Ureter (tissue), 1 donor: ENCODE data around the gene PACS2. TPM values are rescaled to one million over a fixed set of nuclear protein-coding genes. Genes with fewer than 3 reads are reported as not detected.
A peak's percentile ranks its signal among the peaks of the same experiment; 100 is the strongest.
"Not testable (repeated sequence)": the region's sequence is repeated elsewhere in the genome, so short reads cannot be mapped to it uniquely, and the experiment has no call there.

Source experiments
- DNase-seq: peaks from one replicate; pipeline ENCODE4 v3.0.0-alpha.2; 2020; ENCODE audit warnings: low spot score
- total RNA-seq: library from RNA; stranded (reverse); gene quantifications from one replicate; pipeline ENCODE4 v1.2.4, GENCODE V29; 2023
- donor health status: DM: yes; HTN: yes; CAD: no.

PACS2 gene
- total RNA-seq, 1 donor from 2014 or later: 101 TPM

DNA sequence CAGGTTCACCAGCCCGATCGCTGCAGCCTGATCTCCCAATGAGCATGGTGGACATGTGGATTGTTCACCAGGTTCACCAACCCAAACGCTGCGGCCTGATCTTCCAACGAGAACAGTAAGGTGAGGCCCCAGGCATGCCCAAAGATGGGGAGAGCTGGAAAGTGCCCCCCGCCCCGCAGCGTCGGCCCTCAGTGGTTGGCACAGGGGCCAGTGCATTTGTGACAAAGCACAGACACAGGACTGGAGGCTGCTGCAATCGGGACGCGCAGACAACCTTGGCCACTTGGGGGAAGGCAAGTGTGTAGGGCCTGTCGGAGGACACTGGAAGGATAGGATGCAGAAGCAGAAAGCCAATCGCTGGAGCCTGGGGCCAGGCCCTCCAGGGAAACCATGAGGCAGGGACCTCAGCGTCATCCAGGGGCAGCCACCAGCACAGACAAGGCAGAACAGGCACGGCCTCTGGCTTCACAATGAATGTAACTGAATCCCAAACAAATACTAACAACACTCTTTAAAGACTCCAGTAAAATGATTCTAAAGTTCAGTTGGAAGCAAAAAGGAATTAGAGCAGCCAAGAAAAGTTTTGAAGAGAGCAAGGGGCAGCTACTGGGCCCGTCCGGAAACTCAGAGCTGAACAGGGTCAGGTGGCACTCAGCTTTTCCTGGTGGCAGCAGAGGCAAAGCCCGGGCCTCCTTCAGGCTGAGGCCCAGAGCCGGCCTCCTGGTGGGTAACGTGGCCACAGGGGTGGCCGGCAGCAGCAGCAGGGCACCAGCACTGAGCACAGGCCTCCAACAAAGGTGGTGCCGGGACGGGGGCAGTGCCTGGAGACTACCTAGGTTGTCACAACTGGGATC is 27.1 kb upstream of the PACS2 start:
- no peak for DNase-seq

DNA sequence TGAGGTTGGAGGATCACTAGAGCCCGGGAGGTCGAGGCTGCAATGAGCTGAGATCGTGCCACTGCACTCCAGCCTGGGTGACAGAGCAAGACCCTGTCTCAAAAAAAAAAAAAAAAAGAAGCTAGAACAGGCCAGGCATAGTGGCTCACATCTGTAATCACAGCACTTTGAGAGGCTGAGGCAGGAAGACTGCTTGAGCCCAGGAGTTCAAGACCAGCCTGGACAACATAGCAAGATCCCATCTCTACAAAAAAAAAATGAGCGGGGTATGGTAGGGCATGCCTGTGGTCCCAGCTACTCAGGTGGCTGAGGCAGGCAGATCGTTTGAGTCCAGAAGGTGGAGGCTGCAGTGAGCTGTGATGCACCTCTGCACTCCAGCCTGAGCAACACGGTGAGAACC is 25.6 kb upstream of the PACS2 start:
- DNase-seq: not testable (repeated sequence)

DNA sequence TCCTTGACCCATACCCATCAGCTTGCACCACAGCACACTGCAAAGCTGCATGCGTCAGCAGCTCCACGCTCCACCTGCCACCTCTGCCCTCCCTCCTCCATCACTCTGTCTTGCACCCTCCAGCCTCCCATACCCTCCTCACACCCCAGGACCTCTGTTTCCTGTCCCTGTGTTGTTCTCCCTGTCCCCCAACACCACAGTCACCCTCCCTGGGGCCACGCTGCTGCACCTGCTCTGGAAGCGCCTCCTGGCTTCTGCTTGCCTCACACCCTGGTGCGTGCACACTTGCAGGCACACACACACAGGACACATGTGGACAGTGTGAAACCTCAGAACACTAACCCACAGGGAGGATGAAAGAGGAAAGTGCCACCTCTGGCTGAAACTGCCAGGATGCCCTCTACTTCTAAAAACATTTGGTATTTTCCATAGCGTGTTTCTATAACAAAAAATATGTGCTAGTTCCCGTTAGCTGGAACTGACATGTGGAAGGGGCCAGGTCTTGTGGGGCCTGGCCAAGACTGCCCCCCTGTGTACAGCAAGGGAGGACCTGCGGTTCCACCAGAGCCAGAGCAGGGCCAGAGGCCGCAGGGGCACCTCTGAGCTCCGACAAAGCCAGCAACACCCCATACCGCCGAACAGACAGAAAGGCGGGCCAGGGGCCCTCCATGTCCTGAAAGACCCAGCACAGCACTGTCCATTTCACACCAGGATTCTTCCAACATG is 23.8 kb upstream of the PACS2 start:
- no peak for DNase-seq

DNA sequence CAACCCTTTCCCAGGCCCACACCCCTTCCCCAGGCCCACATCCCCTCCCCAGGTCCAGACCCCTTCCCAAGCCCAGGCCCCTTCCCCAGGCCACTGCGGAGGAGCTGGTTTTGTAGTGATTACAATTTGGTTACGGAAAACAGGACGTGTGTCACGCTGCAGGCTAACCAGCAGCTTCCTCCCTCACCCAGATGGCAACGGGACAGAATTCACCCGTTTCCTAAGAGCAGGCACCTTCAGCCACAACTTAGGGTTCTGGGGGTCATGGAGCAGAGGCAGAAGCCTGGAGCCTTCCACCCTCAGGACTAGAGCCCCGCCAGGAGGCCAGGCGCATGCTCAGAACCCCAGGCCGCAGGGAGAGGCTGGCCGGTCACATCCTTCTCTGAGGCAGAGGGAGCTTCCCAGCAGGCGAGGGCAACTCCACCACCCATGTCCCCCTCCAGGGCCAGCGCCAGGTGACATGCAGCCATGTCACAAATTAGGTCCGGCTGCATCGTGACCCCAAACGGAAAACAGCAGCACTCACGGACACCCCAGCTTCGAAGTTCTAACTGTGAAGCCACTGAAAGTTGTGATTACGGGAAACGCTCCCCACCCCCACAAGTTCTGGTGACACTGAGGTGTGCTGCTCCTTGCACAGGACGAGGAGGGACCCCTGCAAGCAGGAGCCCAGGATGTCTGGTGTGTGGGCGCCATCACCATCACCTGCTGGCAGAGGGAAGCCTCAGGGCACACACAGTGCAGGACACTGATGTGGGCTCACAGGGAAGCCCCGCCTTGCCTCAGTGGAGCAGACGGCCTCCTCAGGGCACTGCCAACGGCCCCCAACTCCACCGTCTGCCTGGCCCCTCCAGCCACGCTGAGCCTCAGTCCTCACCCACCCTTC is 21.5 kb upstream of the PACS2 start:
- DNase-seq: no peak

DNA sequence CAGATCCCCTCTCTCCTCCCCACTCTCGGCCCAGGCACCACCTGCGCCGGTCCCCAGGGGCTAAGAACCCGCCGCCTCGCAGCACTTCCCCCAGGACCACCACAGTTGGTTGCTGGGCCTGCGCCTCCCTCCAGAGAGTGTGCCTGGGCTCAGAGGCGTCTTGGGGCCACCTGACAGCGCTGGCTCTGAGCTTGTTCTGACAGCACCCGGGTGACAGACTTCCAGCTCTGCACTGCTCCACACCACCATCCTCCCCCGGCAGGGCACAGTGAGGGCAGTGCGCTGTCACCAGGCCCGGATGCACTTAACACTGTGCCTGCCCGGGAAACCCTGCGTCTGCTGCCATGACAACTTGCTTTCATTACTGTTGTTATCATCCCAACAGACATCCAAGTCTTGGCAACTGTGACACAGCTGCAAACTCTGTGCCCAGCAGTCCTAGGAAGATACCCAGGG is 20.4 kb upstream of the PACS2 start:
- no peak for DNase-seq

DNA sequence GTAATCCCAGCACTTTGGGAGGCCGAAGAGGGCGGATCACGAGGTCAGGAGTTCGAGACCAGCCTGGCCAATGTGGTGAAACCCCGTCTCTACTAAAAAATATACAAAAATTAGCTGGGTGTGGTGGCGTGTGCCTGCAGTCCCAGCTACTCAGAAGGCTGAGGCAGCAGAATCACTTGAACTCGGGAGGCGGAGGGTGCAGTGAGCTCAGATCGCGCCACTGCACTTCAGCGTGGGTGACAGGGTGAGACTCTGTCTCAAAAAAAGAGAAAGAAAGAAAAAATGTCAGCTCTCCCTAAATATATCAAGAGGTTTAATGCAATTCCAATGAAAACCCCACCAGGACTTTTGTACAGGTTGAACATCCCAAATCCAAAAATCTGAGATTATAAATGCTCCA is 17.2 kb upstream of the PACS2 start:
- not testable (repeated sequence) for DNase-seq

DNA sequence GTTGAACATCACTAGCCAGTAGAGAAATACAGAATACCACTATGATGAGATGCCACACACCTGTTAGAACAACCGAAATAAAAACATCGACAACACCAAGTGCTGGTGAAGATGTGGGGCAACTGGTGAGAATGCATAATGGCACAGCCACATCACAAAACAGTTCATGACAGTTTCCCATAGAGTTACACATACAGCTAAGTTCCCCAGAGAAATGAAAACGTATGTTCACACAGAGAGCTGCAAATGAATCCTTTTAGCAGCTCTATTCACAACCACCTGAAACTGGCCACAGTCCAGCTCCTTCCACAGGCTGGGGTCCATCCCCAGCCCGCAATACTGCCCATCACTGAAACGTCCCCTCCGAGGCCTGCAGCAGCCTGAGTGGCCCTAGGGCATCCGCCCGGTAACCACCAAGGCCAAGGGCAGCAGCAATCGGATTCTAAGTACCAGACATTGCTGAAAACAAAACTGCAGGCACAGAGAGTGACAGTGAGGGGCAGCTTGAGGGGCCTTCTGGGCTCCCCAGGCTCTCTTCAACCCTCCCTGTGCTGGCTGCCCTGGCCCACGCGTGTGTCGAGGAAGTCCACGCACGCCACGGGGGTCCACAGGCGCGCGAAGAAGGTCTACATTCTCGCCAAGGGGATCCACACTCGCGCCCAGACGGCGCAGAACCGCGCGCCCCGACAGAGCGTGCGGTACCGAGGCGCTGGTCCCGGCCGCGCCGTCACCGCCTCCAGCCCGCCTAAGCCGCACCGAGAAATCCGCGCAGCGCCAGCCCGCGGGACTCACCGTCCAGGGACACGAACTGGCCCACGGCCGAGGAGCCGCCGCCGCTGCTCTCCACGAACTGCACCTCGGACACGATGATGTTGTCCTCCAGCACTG is 14.7 kb upstream of the PACS2 start:
- no peak for DNase-seq

DNA sequence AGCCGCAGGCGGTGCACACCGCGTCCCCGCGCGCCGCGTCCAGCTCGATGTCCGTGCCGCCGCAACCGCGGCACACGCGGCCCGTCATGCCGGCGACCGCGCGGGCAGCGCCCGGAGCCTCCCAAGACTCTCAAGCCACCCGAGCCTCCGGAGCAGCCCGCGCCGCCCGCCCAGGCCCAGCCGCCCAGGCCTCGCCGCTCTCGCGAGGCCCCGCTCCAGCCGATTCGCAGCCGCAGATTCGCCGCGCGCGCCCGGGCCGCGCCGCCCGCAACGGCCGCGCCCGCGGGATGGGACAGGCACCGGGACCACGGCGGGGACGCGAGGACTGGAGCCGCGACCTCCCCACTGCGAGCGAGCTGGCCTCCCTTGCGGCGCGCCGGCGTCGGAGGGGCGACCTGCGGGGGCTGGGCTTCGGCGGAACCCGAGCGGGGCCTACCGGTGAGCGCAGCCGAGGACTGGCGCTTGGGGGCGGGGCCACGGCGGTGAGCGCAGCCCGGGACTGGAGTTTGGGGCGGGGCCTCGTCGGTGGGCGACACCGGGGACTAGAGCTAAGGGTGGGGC is 13.9 kb upstream of the PACS2 start, which contains the start of gene BRF1:
Gene BRF1 (minus strand): TSS at position 460 of the 561 bp plus-strand sequence. CDS start 372 bp downstream, at position 88.
- peak; percentile 94 for DNase-seq

DNA sequence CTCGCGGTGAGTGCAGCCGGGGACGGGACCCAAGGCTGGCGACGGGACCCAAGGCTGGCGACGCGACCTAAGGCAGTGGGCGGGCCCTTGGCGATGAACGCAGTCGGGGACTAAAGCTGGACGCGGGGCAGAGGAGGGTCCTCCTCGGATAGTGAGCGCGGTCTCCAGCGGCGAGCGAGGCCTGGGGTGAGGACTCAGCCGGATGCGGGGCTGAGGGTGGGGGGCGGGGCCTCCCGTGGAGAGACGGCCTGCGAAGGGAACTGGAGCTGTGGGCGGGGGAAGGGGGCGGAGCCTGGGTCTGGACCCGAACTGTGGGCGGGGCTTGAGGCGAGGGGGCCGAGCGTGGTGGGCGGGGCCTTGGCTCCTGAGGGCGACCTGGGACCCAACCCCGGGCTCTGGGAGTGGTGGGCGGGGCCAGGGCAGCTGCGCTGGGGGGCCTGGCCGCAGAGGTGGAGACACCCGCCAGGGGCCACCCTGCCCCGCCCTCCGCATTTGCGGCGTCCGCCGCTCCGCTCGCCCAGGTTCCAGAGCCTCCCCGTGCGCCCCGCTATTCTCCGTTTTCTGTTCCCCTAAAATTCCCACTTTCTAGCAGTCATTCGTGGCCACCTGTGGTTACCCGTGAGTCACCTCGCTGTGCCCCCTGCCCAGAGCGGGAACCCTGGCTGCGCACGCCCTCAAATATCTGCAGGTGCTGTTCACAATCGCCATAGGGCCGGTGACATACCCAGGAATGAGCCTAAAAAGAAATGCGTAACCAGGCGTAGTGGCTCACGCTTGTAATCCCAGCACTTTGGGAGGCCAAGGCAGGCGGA is 13.2 kb upstream of the PACS2 start:
- DNase-seq: peak; percentile 97

DNA sequence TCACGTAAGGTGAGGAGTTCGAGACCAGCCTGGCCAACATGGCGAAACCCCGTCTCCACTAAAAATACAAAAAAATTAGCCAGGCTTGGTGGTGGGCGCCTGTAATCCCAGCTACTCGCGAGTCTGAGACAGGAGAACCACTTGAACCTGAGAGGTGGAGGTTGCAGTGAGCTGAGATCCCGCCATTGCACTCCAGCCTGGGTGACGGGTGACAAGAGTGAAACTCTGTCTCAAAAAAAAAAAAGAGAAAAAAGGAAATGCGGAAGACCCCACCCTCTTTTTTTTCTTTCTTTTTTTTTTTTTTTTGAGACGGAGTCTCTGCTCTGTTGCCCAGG is 12.7 kb upstream of the PACS2 start:
- not testable (repeated sequence) for DNase-seq

DNA sequence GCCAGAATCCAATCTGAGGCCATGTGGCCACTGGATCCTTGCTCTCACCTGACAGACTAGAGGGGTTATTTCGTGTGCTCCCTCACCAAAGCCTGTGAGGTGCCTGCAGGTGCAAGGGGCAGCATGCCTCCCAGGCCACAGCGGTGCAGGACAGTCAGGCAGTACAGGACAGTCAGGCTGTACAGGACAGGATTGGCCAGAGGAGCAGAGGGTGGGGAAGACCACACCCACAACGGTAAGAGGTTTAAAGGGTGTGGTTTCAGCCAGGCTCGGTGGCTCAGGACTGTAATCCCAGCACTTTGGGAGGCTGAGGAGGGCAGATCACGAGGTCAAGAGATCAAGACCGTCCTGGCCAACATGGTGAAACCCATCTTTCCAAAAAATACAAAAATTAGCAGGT is 10.6 kb upstream of the PACS2 start:
- DNase-seq: no peak

DNA sequence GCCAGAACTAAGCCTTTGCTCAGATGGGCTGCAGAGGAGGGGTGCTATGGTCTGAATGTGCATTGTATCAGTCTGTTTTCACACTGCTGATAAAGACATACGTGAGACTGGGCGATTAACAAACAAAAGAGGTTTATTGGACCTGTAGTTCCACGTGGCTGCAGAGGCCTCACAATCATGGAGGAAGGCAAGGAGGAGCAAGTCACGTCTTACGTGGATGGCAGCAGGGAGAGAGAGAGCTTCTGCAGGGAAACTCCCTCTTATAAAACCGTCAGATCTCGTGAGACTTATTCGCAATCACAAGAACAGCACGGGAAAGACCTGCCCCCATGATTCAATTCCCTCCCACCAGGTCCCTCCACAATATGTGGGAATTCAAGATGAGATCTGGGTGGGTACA is 10.0 kb upstream of the PACS2 start:
- no peak for DNase-seq

DNA sequence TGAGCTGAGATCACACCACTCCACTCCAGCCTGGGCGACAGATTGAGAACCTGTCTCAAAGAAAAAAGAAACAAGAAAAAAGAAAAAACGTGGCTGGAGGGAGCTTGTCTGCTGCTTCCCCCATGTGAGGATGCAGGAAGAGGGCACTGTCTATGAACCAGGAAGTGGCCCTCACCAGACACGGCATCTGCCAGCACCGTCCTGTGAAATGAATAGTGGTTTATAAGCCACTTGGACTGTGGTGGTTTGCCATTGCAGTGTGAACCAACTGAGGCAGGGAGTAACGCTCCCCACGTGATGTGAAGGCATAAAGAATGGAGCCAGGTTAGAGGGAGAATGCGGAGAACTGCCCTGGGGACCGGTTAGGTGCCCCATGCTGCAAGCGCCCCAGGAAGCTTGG is 9.2 kb upstream of the PACS2 start:
- no peak for DNase-seq

DNA sequence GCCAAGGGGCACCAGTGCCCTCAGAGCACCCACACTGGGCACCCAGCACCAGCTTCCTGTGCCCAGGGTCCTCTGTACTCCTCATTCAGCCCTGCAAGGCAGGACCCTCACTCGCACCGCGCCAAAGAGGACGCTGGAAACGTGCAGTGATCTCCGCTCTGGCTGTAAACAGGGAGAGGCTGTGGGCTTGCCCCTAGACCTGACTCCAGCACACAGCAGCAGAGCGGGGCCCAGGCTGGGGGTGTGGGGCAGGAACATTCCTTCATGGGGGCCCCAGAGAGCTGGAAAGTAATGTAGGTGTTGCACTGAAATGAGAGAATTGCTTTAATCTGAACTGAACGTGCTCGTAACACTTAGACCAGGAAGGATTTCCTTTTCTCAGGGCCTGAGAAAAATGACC is 8.8 kb upstream of the PACS2 start:
- DNase-seq: no peak

DNA sequence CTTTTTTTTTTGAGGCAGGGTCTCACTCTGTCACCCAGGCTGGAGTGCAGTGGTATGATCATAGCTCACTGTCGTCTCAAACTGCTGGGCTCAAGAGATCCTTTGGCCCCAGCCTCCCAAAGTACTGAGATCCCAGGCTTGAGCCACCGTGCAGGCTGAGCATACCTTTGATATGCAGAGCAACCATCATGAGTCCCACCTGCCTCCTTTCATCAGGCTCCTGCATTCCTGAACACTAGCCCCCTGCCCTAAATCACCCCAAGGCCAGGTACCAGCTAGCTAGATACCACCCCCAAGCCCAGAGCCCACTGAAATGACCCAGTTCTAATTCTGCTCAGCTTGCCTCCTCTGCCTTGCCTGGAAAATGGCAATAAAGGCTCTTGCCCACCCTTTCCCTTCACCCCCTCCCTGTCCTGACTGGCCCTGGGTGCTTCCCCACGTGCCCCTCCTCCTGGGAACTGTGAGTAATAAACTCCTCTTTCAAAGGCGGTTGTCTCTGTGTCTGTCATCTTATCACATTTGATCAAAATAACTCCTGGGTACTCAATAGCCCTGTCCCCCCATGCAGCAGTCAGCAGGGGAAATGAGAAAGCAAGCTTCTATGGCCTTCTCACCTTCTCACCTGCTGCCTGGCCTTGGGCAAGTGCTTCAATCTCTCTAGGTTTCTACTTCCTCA is 7.4 kb upstream of the PACS2 start:
- no peak for DNase-seq

DNA sequence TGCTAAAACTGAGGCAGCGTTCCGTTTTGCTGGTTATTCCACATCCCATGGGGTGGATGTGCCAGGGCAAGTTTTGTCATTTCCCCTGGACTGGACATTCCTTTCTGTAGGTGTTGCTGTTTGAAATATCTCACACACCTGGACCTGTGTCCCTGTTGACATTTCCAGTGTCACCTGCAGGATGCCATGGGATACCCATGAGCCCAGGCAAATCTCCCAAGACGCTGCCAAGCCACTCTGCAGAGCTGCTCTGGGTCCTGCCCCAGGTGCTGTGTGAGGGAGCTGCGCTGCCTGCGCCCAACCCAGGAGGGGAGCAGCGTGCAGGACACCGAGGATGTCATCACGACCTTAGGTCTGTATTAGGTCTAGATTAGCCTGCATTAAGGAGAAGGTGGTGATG is 5.2 kb upstream of the PACS2 start:
- DNase-seq: no peak

DNA sequence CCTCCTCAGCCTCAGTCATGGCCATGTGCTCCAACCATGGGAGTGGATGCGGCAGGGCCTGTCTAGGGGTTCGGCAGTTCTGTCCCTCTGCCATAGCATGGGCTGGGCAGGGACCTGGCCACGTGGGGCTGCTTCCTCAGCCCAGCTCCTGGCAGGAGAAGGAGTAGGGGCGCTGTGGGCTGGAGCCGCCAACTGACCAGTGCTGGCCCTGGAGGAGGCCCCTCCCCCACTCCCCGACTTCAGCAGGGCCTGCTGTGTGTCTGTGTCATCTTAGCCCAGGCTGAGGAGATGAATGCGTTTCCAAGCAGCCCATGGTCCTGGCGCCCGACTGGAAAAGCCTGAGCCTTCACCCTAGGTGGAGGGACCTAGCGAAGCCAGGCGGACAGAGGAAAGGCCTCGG is 2.7 kb upstream of the PACS2 start:
- no peak for DNase-seq

DNA sequence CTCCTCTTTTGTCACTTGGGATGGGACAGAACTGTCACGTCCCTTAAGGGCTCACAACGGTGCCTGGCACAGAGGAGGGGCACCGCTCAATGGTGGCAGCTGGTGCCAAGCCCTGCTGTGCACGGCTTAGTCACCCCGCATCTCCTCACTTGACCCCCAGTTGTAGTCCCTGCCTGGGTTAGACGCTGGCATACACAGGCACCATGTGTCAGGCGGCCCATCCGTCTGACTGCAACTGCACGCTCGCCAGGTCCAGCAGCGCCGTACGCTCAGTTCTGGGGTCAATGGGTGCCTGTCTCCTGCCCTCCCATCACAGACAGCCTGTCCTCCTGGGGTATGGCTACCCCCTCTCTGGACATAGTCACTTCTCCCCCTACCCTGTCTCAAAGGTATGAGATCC is 1.6 kb upstream of the PACS2 start:
- DNase-seq: no peak
